Measurements from ENCODE around the gene KRCC1. TPM values are rescaled to one million over a fixed set of nuclear protein-coding genes. Genes with fewer than 3 reads are reported as not detected.

Gene KRCC1
- total RNA-seq, 1 donor = 24.2 TPM

DNA sequence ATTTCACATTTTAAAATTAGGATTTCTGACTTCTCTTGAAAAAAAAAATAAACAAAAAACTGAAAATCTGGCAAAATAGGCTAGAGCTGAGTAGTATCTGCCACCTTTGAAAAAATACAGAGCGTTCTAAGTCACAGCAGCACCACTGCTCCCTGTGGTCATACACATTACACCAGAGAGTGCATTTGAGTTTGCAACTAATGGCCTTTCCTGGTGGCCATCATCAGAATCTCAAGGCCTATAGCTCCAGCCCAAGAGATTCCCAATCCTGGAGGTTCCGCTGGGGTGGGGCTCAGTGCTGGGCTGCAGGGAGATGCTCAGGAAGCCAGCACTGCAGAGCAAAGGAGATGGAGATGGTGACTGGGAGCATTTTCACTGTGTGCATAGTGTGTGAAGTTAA lies 29.5 kb upstream of the KRCC1 start:
- Histone ChIP-seq H3K27ac (ENCODE audit: low read depth, low read length) (no peak overlapping the region), H3K9me3 (ENCODE audit: low read depth, low read length) (no peaks in the 10 kb centered on the region), H3K4me3 (ENCODE audit: insufficient read depth, low read length) (no peak overlapping the region), H3K36me3 (ENCODE audit: insufficient read depth, low read length) (no peaks in the 10 kb centered on the region), H3K79me2 (ENCODE audit: insufficient read depth, low read length) (no peaks in the 10 kb centered on the region), H3K4me2 (ENCODE audit: insufficient read depth, low read length) (no peak overlapping the region), H4K20me1 (ENCODE audit: insufficient read depth, low read length) (no peaks in the 10 kb centered on the region), H3K27me3 (ENCODE audit: insufficient read depth, low read length) (no peaks in the 10 kb centered on the region), H2AFZ (ENCODE audit: low read length) (no peak overlapping the region), H3K4me1 (ENCODE audit: insufficient read depth, low read length) (no peaks in the 10 kb centered on the region)
- no peak for DNase-seq (ENCODE audit: insufficient read length, low spot score, missing footprints)
- no peak for TF ChIP-seq CTCF (IDR thresholded peaks at IDR 0.05; ENCODE audit: extremely low read depth, low read depth, low read length)

- H4K20me1 ChIP-seq (ENCODE audit: insufficient read depth, low read length) = no peaks in the 10 kb centered on the region
- no peak for TF ChIP-seq CTCF (IDR thresholded peaks at IDR 0.05; ENCODE audit: extremely low read depth, low read depth, low read length)
- no peak for DNase-seq (ENCODE audit: insufficient read length, low spot score, missing footprints)
- no peaks in the 10 kb centered on the region for H3K27me3 ChIP-seq (ENCODE audit: insufficient read depth, low read length)
- no peak overlapping the region for H2AFZ ChIP-seq (ENCODE audit: low read length)
- H3K27ac ChIP-seq (ENCODE audit: low read depth, low read length) = no peak overlapping the region
- no peaks in the 10 kb centered on the region for H3K4me1 ChIP-seq (ENCODE audit: insufficient read depth, low read length)
- no peaks in the 10 kb centered on the region for H3K36me3 ChIP-seq (ENCODE audit: insufficient read depth, low read length)
- no peaks in the 10 kb centered on the region for H3K79me2 ChIP-seq (ENCODE audit: insufficient read depth, low read length)
- no peak overlapping the region for H3K4me3 ChIP-seq (ENCODE audit: insufficient read depth, low read length)
- no peaks in the 10 kb centered on the region for H3K9me3 ChIP-seq (ENCODE audit: low read depth, low read length)
- H3K4me2 ChIP-seq (ENCODE audit: insufficient read depth, low read length) = no peak overlapping the region
Measured at GRCh38 chr2:88082781-88083180, 27.2 kb upstream of the KRCC1 start.

GRCh38 chr2:88081924-88082608 lies 26.5 kb upstream of the KRCC1 start:
- no peak for TF ChIP-seq CTCF (IDR thresholded peaks at IDR 0.05; ENCODE audit: extremely low read depth, low read depth, low read length)
- Histone ChIP-seq H3K4me2 (ENCODE audit: insufficient read depth, low read length) (no peak overlapping the region), H3K4me1 (ENCODE audit: insufficient read depth, low read length) (no peaks in the 10 kb centered on the region), H3K79me2 (ENCODE audit: insufficient read depth, low read length) (no peaks in the 10 kb centered on the region), H3K27me3 (ENCODE audit: insufficient read depth, low read length) (no peaks in the 10 kb centered on the region), H3K36me3 (ENCODE audit: insufficient read depth, low read length) (no peaks in the 10 kb centered on the region), H2AFZ (ENCODE audit: low read length) (no peak overlapping the region), H3K9me3 (ENCODE audit: low read depth, low read length) (no peaks in the 10 kb centered on the region), H3K27ac (ENCODE audit: low read depth, low read length) (no peak overlapping the region), H3K4me3 (ENCODE audit: insufficient read depth, low read length) (no peak overlapping the region), H4K20me1 (ENCODE audit: insufficient read depth, low read length) (no peaks in the 10 kb centered on the region)
- no peak for DNase-seq (ENCODE audit: insufficient read length, low spot score, missing footprints)

GRCh38 chr2:88080545-88080944 lies 25.0 kb upstream of the KRCC1 start:
- DNase-seq (ENCODE audit: insufficient read length, low spot score, missing footprints) = no peak
- H3K79me2 ChIP-seq (ENCODE audit: insufficient read depth, low read length) = no peaks in the 10 kb centered on the region
- no peaks in the 10 kb centered on the region for H3K36me3 ChIP-seq (ENCODE audit: insufficient read depth, low read length)
- H3K4me3 ChIP-seq (ENCODE audit: insufficient read depth, low read length) = no peak overlapping the region
- no peaks in the 10 kb centered on the region for H3K9me3 ChIP-seq (ENCODE audit: low read depth, low read length)
- H3K27me3 ChIP-seq (ENCODE audit: insufficient read depth, low read length) = no peaks in the 10 kb centered on the region
- no peaks in the 10 kb centered on the region for H3K4me1 ChIP-seq (ENCODE audit: insufficient read depth, low read length)
- no peak overlapping the region for H3K27ac ChIP-seq (ENCODE audit: low read depth, low read length)
- no peak overlapping the region for H3K4me2 ChIP-seq (ENCODE audit: insufficient read depth, low read length)
- no peak for TF ChIP-seq CTCF (IDR thresholded peaks at IDR 0.05; ENCODE audit: extremely low read depth, low read depth, low read length)
- no peak overlapping the region for H2AFZ ChIP-seq (ENCODE audit: low read length)
- no peaks in the 10 kb centered on the region for H4K20me1 ChIP-seq (ENCODE audit: insufficient read depth, low read length)
